AG09309 (cell line): ENCODE results near the gene PCMTD2.

Experiments used
- DNase-seq: peaks from one replicate; pipeline ENCODE4 v3.0.0-alpha.2; 2010; ENCODE audit warnings: low read depth
- H3K4me3 ChIP-seq: 2 replicates; pipeline ENCODE4 v1.5.1; 2011; ENCODE audit warnings: mild to moderate bottlenecking, low read depth, low read length, moderate library complexity; ENCODE audit not compliant: control insufficient read depth
- TF ChIP-seq, protein P1 (sequence below): IDR thresholded peaks from 2 replicates; pipeline ENCODE4 v1.5.1; 2011; ENCODE audit warnings: mild to moderate bottlenecking, low read depth, low read length, inconsistent platforms; ENCODE audit not compliant: insufficient read depth, control insufficient read depth; ENCODE audit errors: missing control alignments

Gene PCMTD2

GRCh38 chr20:64242003-64242796 lies 13.3 kb upstream of the PCMTD2 start:
- H3K4me3 ChIP-seq: no peak overlapping the region
- DNase-seq: no peak
- TF ChIP-seq, protein P1, sequence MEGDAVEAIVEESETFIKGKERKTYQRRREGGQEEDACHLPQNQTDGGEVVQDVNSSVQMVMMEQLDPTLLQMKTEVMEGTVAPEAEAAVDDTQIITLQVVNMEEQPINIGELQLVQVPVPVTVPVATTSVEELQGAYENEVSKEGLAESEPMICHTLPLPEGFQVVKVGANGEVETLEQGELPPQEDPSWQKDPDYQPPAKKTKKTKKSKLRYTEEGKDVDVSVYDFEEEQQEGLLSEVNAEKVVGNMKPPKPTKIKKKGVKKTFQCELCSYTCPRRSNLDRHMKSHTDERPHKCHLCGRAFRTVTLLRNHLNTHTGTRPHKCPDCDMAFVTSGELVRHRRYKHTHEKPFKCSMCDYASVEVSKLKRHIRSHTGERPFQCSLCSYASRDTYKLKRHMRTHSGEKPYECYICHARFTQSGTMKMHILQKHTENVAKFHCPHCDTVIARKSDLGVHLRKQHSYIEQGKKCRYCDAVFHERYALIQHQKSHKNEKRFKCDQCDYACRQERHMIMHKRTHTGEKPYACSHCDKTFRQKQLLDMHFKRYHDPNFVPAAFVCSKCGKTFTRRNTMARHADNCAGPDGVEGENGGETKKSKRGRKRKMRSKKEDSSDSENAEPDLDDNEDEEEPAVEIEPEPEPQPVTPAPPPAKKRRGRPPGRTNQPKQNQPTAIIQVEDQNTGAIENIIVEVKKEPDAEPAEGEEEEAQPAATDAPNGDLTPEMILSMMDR: no peak

DNA sequence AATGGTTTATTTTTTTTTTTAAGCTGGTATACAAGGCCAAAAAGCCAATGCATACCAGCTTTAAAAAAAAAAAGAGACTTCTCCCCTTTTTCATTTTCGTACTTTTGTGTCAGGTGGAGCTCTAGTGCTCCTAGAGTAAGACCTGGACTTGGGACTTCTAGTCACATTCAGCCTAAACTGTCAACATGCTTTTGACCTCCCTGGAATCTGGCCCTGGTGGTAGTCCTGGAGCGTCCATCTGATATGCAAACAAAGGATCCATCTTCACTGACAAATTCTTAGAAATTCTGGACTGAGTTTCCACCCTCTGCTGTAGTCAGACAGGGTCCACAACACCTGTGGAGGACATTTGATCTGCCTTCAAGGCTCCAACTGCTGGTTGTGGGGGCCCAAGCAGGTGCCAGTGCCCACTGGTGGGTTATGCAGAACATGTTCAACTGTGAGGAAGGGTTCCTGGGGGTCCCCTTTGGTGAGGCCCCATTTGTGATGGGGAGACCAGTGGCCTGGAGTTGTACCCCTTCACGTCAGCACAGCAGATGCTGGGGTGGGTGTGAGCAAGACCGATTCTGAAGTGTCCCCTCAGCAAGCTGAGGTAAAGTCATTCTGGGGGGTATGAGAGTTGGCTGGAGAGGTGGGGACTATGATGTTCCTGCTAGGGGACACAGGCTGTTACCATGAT lies 12.6 kb upstream of the PCMTD2 start:
- H3K4me3 ChIP-seq: no peak overlapping the region
- TF ChIP-seq, protein P1: no peak
- no peak for DNase-seq

GRCh38 chr20:64244281-64244805 lies 11.2 kb upstream of the PCMTD2 start:
- no peak overlapping the region for H3K4me3 ChIP-seq
- DNase-seq: no peak
- TF ChIP-seq, protein P1: no peak

DNA sequence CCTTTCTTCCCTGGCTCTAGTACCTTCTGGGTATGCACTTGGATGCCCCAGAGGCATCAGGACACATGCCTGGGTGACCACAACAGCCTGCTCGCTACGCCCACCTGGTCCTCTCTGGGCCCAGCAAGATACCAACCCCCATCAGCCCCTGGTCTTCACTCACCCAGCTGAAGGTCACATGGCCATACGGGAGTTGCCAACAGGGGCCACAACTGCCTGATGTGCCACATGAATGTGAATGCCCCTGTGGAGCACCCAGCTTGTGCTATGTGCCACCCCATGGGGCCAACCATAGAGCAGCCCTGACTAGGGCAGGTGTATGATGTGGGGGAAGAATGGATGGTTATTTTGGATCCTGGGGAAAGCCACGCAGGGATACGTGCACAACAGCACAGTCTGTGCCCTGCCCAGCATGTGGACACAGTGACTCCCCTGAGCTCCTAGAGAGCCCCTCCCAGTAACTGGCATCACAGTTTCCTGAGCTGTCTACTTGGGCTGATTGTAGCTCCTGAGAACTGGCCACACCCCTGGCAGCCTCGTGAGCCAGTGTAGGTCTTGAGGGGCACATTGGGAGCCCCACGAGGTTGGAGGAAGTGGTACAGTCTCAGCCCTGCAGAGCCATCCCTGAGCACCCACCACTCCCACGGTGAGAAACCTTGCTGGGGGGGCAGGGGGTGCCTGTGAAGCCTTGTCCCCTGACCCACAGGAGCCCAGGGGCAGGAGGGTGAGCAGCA lies 10.5 kb upstream of the PCMTD2 start:
- H3K4me3 ChIP-seq: no peak overlapping the region
- TF ChIP-seq, protein P1: no peak
- DNase-seq: no peak

GRCh38 chr20:64245746-64246595 lies 9.6 kb upstream of the PCMTD2 start:
- TF ChIP-seq, protein P1: no peak
- no peak for DNase-seq
- H3K4me3 ChIP-seq: no peak overlapping the region

DNA sequence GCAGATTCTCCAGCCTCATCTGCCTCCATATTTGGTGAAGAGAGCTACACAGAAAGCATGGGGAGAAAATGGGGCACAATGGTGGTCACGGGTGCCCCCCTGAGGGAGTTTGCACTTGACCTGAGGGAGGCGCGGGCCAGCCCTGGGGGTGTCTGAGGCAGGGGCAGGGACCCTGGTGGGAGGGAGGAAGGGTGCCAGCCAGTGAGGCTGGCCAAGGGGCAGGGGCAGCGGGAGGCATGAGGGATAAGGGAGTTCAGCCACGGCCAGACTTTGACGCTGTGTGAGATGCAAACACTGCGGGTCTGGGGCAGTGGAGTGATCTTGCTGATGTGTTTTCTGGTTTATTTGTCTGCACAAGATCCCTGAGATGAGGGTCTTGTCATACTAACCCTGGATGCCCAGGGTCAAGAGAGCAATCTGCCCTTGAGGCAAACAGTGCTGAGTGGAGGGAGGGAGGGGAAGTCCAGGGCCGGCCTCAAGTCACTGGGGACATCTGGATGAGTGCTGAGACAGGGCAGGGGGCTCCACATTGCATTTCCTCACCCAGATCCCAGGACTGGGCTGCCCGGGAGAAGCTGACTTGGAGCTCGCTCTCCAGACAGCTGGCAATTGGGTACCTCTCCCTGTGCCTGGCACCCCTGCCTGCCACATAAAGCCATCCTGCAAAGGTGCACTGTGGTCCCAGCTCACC lies 8.8 kb upstream of the PCMTD2 start:
- TF ChIP-seq, protein P1: no peak
- DNase-seq: no peak
- H3K4me3 ChIP-seq: no peak overlapping the region
